RPMI7951 (cell line): ENCODE data around the gene MYO6. TPM values are rescaled to one million over a fixed set of nuclear protein-coding genes. Genes with fewer than 3 reads are reported as not detected.

Experiments
- DNase-seq: peaks from one replicate; pipeline ENCODE4 v3.0.0-alpha.2; 2012; ENCODE audit warnings: low read depth
- total RNA-seq: library from RNA; depleted of rRNA; stranded (reverse); fragments of >200 nt; shearing (Covaris generic); gene quantifications from 2 replicates; pipeline ENCODE4 v1.2.3, GENCODE V29; 2014; rRNA removed

The MYO6 gene
- total RNA-seq, 1 experiment from 2014 or later = 6.0 TPM

DNA sequence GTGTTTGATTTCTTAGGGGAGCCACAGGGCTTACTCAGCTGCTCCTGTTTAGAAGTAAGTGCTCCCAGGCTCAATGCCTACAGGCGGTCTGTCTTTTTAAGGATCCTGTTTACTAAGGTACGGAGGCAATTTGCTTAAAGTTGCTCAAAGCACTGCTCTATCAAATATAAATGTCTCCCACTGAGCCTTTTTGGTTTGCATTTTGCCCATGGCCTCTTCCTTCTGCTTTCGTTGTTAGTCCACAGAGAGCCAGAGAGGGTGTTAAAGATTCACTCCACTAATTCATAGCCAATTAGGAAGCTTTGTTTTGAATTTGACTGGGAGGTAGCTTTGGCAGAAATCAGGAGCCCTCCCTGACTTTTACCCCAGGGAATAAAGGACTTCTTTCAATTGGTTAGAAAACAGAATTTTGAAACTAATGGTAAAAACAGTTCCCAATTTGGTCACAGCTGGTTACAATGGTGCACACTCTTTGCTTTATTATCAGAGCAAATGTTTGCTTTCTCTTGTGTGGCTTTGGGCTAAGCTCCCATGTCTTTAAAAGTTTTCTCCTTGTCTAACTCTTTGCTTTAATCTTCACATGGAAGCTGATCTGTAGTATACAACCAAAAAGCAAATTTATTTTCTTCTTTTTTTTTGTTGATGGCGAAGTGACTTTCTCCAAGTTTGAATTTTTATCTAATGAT, 197.2 kb downstream of the MYO6 start:
- no peak for DNase-seq

DNA sequence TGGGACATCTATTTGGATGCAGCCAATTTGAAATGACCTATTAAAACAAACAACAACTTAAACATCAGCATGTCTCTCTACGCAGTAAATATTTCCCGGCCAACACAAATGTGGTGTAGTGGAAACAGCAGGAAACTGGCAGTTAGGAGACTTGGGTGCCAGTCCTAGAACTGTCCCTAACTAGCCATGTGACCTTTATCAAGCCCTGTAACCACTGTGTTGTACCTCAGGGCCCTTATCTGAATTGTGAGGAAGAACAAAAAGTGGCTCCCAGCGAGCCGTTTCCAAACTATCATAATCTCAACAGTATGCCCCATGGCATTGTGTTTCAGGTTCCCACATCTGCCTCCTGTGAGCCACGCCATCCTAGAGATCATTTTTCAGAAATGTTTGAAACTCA, 198.9 kb downstream of the MYO6 start:
- DNase-seq = no peak

DNA sequence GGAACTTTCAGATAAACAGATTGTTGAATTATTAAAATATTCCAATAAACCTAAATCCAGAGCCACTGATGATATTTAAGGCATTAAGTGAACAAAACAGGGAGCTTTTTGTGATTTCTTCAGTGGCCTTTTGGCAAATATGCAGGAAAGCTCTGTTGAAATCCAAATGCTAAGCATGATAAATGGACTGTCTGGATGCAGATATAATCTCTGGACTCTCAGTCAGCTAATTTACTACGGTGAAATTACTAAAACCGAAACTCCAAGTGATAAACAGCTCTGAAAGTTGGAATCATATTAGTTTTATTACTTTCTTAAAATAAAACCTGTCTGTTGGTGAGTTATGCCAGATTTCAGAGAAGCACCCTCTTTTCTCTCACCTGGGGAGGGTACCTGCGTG, 203.1 kb downstream of the MYO6 start:
- no peak for DNase-seq

DNA sequence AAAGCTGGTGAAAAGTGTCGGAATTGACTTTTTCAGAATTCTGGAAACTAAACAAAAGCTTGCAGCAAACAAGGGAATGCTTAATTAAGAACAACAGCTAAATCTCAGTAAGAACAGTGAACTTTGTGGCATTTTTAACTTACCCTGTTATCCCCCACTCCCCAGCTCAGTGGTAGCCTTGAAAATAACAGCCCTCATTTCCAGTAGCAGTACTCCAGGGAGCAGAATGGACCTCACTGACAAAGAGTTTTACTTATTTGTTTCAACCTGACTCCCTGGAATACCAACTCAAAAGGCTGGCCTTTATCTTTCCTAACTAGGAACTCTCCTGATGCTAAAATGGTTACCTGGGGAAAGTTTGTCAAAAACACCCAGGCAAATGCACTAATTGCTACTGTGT, 214.5 kb downstream of the MYO6 start:
- no peak for DNase-seq

DNA sequence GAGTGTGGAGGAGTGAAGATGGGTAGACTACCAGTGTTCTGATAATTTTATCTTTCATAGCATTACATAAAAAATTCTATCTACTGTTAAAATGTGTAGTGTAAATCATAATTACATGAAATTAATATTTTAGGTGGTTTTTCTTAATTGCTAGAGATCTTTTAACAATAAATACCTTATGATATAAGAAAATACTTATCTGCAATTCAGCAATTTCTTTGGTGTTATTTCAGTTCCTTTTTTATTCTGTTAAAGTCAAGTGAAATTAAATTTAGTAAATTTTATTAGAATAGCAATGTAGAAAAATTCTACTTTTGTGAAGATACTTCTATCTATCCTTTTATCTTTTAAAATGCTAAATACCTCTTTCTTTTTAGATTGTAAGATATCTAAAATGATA, 219.1 kb downstream of the MYO6 start:
- no peak for DNase-seq

Other genes with a start within 250 kb of the MYO6 start
- 46.1 and 66.2 TPM in 2 replicates for gene SENP6, start 147.4 kb upstream of the MYO6 start, total RNA-seq